ENCODE results near the gene CHGA.

DNA sequence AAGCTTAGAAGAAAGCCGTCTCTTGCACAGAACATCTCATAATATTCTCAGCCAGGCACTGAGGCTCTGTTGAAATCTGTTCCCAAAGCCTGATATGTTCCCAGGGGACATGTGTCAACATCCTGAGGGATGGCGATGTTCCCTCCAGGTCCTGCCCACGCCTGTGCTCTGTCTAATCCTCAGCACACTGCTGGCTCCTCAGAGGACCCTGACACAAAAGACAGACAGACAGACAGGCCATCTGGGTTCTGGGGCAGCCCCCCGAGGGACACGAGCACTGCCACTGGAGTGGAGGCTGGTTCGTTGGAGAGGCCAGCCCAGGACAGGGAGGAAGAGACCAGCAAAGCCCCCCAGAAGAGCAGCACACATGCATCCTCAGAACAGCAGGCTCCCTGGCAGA is 27.8 kb downstream of the CHGA start:
- TF ChIP-seq CTCF (IDR thresholded peaks at IDR 0.05), result no peak
- no peak for TF ChIP-seq EZH2 (IDR thresholded peaks at IDR 0.05; ENCODE audit: borderline replicate concordance, insufficient read depth, low read depth, low read length, poor library complexity, severe bottlenecking)

Data from B cell (primary cell).